ENCODE data around the gene TEX261. TPM values are rescaled to one million over a fixed set of nuclear protein-coding genes. Genes with fewer than 3 reads are reported as not detected.

TEX261 gene
- total RNA-seq, 2 experiments from 2014 or later = 34.5 to 45.8 TPM

DNA sequence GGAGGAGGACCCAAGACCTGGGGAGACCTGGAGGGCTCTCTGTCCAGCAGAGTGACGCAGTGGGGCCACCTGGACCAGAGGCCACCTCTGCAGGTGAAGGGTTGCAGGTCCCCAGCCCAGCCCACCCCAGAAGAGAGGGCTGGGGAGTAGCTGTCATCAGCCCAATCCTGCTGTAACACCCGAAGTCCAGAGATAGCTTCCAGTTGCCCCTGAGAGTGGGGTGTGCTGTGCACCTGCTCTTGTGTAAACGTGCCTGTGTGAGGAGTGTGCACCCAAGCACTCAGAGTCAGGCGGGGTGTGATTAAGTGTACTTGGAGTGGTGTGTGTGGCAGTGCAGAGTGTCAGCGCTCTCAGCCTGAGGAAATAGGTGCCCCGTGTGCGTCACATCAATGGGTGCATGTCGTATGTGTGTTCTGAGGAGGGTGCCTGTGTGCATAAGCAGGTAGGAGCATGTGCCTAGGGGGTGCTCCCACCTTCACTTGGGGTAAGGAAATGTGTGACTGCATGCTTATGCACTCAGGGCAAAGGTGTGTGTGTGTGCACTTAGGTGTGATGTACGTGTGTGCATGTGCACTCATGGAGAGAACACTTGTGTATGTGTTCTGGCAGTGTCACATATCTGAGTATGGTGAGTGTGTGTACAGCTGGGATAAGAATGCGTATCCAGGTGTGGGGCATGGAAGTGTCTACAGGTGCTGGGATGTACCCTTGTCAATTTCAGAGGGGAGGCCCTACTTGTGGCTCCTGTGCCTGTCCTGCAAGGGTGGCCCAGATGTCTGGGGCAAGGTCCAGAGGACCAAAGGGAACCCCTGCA, 58.3 kb downstream of the TEX261 start:
- Histone ChIP-seq H3K27ac (ENCODE audit: low read depth, low read length, poor library complexity, severe bottlenecking) (no peak overlapping the region), H3K9me2 (ENCODE audit: insufficient read depth, low read length) (no peaks in the 10 kb centered on the region), H3K4me1 (ENCODE audit: insufficient read depth, low read length, poor library complexity, severe bottlenecking) (no peaks in the 10 kb centered on the region), H3K4me3 (ENCODE audit: low read depth, low read length, poor library complexity, severe bottlenecking) (no peak overlapping the region), H3K9me3 (ENCODE audit: low read length) (no peaks in the 10 kb centered on the region), H2AFZ (ENCODE audit: low read length) (no peak overlapping the region), H3K79me2 (ENCODE audit: insufficient read depth, low read depth, low read length) (no peaks in the 10 kb centered on the region), H4K20me1 (ENCODE audit: insufficient read depth, low read length) (no peaks in the 10 kb centered on the region), H3K36me3 (ENCODE audit: insufficient read depth, low read length) (no peaks in the 10 kb centered on the region), H3K4me2 (ENCODE audit: low read length) (no peak overlapping the region)
- POLR2A ChIA-PET = interaction anchor here (0.7 kb wide), 1 partner anchor 188 kb away, joined by 3 read pairs; no protein-coding TSS in a partner anchor
- intact Hi-C loops (cut with micrococcal nuclease; ENCODE audit: unreplicated experiment) = no loop called here
- no peak for DNase-seq (ENCODE audit: low spot score)
- BruUV-seq (replicated peaks) = no TSS peak
- TF ChIP-seq, protein P1, sequence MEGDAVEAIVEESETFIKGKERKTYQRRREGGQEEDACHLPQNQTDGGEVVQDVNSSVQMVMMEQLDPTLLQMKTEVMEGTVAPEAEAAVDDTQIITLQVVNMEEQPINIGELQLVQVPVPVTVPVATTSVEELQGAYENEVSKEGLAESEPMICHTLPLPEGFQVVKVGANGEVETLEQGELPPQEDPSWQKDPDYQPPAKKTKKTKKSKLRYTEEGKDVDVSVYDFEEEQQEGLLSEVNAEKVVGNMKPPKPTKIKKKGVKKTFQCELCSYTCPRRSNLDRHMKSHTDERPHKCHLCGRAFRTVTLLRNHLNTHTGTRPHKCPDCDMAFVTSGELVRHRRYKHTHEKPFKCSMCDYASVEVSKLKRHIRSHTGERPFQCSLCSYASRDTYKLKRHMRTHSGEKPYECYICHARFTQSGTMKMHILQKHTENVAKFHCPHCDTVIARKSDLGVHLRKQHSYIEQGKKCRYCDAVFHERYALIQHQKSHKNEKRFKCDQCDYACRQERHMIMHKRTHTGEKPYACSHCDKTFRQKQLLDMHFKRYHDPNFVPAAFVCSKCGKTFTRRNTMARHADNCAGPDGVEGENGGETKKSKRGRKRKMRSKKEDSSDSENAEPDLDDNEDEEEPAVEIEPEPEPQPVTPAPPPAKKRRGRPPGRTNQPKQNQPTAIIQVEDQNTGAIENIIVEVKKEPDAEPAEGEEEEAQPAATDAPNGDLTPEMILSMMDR (conservative IDR thresholded peaks at IDR 0.05; ENCODE audit: low read length) = no peak
- no peak for TF ChIP-seq EZH2phosphoT487 (IDR thresholded peaks at IDR 0.05; ENCODE audit: borderline replicate concordance, low read depth, low read length)
- CTCF ChIA-PET (ENCODE audit: unreplicated experiment) = no interaction called here

Small RNA genes lying within 50 kb of the gene (small RNA-seq; reads per million reads assigned to genes)
- gene RN7SL160P = not detected

Other genes starting within 250 kb of the TEX261 start
- not detected in 2 replicates for gene ADD2, start 226.7 kb downstream of the TEX261 start, total RNA-seq (2014; rRNA removed; shearing (Covaris generic))
- gene ADD2, start 226.7 kb downstream of the TEX261 start, total RNA-seq (2022) = not detected in 2 replicates
- not detected in 2 replicates for gene FIGLA, start 204.2 kb downstream of the TEX261 start, total RNA-seq (2014; rRNA removed; shearing (Covaris generic))
- not detected in 2 replicates for gene FIGLA, start 204.2 kb downstream of the TEX261 start, total RNA-seq (2022)
- not detected in 2 replicates for gene CLEC4F, start 174.3 kb downstream of the TEX261 start, total RNA-seq (2014; rRNA removed; shearing (Covaris generic))
- not detected in 2 replicates for gene CLEC4F, start 174.3 kb downstream of the TEX261 start, total RNA-seq (2022)
- not detected in 2 replicates for gene CD207, start 159.1 kb downstream of the TEX261 start, total RNA-seq (2014; rRNA removed; shearing (Covaris generic))
- gene CD207, start 159.1 kb downstream of the TEX261 start, total RNA-seq (2022) = not detected in 2 replicates
- not detected in 2 replicates for gene VAX2, start 94.3 kb downstream of the TEX261 start, total RNA-seq (2014; rRNA removed; shearing (Covaris generic))
- gene VAX2, start 94.3 kb downstream of the TEX261 start, total RNA-seq (2022) = not detected in 2 replicates
- not detected in 2 replicates for gene ATP6V1B1, start 59.0 kb downstream of the TEX261 start, total RNA-seq (2014; rRNA removed; shearing (Covaris generic))
- not detected in 2 replicates for gene ATP6V1B1, start 59.0 kb downstream of the TEX261 start, total RNA-seq (2022)
- not detected in 2 replicates for gene ANKRD53, start 16.2 kb downstream of the TEX261 start, total RNA-seq (2014; rRNA removed; shearing (Covaris generic))
- not detected in 2 replicates for gene ANKRD53, start 16.2 kb downstream of the TEX261 start, total RNA-seq (2022)
- 79.7 and 97.8 TPM in 2 replicates for gene NAGK, start 73.8 kb upstream of the TEX261 start, total RNA-seq (2014; rRNA removed; shearing (Covaris generic))
- 211 and 221 TPM in 2 replicates for gene NAGK, start 73.8 kb upstream of the TEX261 start, total RNA-seq (2022)
- gene MCEE, start 135.4 kb upstream of the TEX261 start, total RNA-seq (2014; rRNA removed; shearing (Covaris generic)) = 30.8 and 35.4 TPM in 2 replicates
- 26.4 and 31.6 TPM in 2 replicates for gene MCEE, start 135.4 kb upstream of the TEX261 start, total RNA-seq (2022)
- gene MPHOSPH10, start 135.8 kb upstream of the TEX261 start, total RNA-seq (2014; rRNA removed; shearing (Covaris generic)) = 18.7 and 31.5 TPM in 2 replicates
- 38.3 and 42.7 TPM in 2 replicates for gene MPHOSPH10, start 135.8 kb upstream of the TEX261 start, total RNA-seq (2022)
- 2.6 and 3.0 TPM in 2 replicates for gene PAIP2B, start 232.2 kb upstream of the TEX261 start, total RNA-seq (2014; rRNA removed; shearing (Covaris generic))
- gene PAIP2B, start 232.2 kb upstream of the TEX261 start, total RNA-seq (2022) = 6.9 and 8.2 TPM in 2 replicates

Data from OCI-LY7 (cell line).